Esophagus muscularis mucosa (tissue), 3 donors: ENCODE measurements around the gene TMEM14A.

Experiments used
- CTCF ChIP-seq, 3 experiments: fragments of 200-600 bp in 2 of 3; fragments of 450-650 bp in 1 of 3; sonication (generic) in 2 of 3; IDR thresholded peaks; one replicate each; pipeline ENCODE4 v1.5.1; 2017 to 2019; ENCODE audit warnings: antibody characterized with exemption in 3 of 3, mild to moderate bottlenecking in 2 of 3, moderate library complexity in 1 of 3
- POLR2A ChIP-seq: fragments of 450-650 bp; IDR thresholded peaks from one replicate; pipeline ENCODE4 v1.6.1; 2017; ENCODE audit warnings: antibody characterized with exemption, moderate library complexity, mild to moderate bottlenecking, low read depth

- no peak for TF ChIP-seq CTCF (IDR thresholded peaks at IDR 0.05)
- TF ChIP-seq POLR2A = no peak
These were observed 31.4 kb upstream of the TMEM14A start for GRCh38 chr6:52639493-52639892.
